AG04449 (cell line): Measurements from ENCODE around the gene FAM13C.

Source experiments
- CTCF ChIA-PET: fragments of 350-600 bp; formaldehyde crosslinking; extraction: SDS; loops from one replicate; lab custom pipeline; 2021; ENCODE audit warnings: antibody characterized with exemption; lab: Yijun Ruan, JAX
- POLR2A ChIA-PET: fragments of 400-600, 350-600 bp; formaldehyde crosslinking; extraction: SDS; loops from one replicate; lab custom pipeline; 2020; ENCODE audit warnings: antibody characterized with exemption, inconsistent platforms; lab: Yijun Ruan, JAX
- DNase-seq: peaks from one replicate; pipeline ENCODE4 v3.0.0-alpha.2; 2010; ENCODE audit warnings: low read depth, low spot score
- H3K4me3 ChIP-seq: 2 replicates; pipeline ENCODE4 v1.5.1; 2011; ENCODE audit warnings: low read depth, mild to moderate bottlenecking, control low read depth, low read length
- CTCF ChIP-seq: IDR thresholded peaks from one replicate; pipeline ENCODE4 v1.5.1; 2011; ENCODE audit warnings: mild to moderate bottlenecking, moderate library complexity, low read length, control low read depth, inconsistent platforms; ENCODE audit not compliant: insufficient read depth; ENCODE audit errors: missing control alignments

Gene FAM13C

GRCh38 chr10:59265141-59265540, 97.2 kb downstream of the FAM13C start:
- ChIA-PET CTCF (no interaction called here), POLR2A (no interaction called here)
- no peak overlapping the region for H3K4me3 ChIP-seq
- DNase-seq, result no peak
- TF ChIP-seq CTCF, result no peak

- no peak for DNase-seq
- no peak for TF ChIP-seq CTCF
- H3K4me3 ChIP-seq, result no peak overlapping the region
- ChIA-PET CTCF (interaction anchor here (1.3 kb wide), 1 partner anchor 321 kb away, joined by 4 read pairs; no protein-coding TSS in a partner anchor), POLR2A (no interaction called here)
These were observed 103.5 kb downstream of the FAM13C start for GRCh38 chr10:59258890-59259289.

GRCh38 chr10:59257224-59257623, 105.1 kb downstream of the FAM13C start:
- no peak for TF ChIP-seq CTCF
- ChIA-PET CTCF (interaction anchor here (1.0 to 1.3 kb wide), 2 partner anchors 322 to 323 kb away, joined by 3 read pairs; no protein-coding TSS in a partner anchor), POLR2A (no interaction called here)
- no peak overlapping the region for H3K4me3 ChIP-seq
- no peak for DNase-seq

- POLR2A ChIA-PET, result no interaction called here
- no peak for TF ChIP-seq CTCF
- no peak overlapping the region for H3K4me3 ChIP-seq
- no peak for DNase-seq
- CTCF ChIA-PET, result no interaction called here
These were observed 106.9 kb downstream of the FAM13C start for GRCh38 chr10:59255463-59255862.

DNA sequence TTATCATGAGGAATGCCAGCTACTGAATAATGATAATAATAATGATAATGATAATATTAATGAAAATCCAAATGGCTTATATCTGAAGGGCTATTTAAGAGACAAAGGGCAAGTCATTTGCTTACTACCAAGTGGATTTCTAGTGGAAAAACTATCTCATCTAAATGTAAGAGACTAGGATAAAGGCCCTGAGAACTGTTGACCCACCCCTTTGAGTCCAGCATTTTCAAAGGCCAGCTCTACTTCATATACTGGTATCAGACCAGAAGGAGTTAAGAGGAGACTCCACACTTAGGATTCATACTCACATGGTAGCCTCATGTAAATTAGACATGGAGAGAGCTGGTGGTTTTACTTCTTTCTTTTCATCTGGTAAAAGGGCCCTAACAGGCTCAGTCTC, 109.9 kb downstream of the FAM13C start:
- DNase-seq, result no peak
- TF ChIP-seq CTCF, result no peak
- CTCF ChIA-PET, result interaction anchor here (1.3 kb wide), 1 partner anchor 212 kb away, joined by 5 read pairs; no protein-coding TSS in a partner anchor
- H3K4me3 ChIP-seq, result no peak overlapping the region
- POLR2A ChIA-PET, result no interaction called here

DNA sequence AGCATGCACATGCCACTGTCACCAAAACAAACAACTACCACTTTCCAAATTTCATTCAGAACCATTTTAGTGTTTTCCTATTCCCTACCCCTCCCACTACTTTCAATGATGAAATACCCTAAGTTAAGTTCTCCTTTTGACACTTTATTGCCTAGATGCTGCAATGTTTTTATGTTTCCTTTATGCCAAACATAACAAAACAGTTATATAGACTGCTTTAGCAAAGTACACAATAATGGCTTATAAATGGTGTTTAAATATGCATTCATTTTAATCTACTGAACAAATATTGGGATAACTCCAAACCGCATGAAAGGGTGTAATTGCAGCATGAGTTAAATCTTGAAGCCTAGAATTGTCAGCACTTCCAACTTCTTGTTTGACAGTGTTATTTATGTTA, 116.7 kb downstream of the FAM13C start:
- no peak overlapping the region for H3K4me3 ChIP-seq
- ChIA-PET CTCF (no interaction called here), POLR2A (no interaction called here)
- no peak for TF ChIP-seq CTCF
- no peak for DNase-seq
